Measurements from ENCODE around the gene HNRNPH1. TPM values are rescaled to one million over a fixed set of nuclear protein-coding genes. Genes with fewer than 3 reads are reported as not detected.

Gene HNRNPH1
- total RNA-seq, 6 experiments from 2014 or later, result 140 to 305 (median 219) TPM

DNA sequence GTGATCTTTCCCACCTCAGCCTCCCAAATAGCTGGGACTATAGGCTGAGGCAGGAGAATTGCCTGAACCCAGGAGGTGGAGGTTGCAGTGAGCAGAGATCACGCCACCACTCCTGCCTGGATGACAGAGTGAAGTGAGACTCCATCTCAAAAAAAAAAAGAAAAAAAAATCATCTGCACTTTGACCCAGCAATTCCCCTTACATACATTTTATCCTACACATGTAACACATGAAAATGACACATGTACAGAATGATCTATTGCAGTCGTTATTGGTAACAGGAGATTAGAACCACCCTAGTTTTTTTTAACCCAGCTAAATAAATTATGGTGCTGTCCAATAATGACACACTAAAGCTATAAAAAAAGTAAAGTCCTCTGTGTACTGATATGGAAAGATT lies 58.9 kb downstream of the HNRNPH1 start:
- Histone ChIP-seq H3K36me3 (peaks cover 0 to 53% (median 23%) of the 10 kb centered on the region in 4 donors), H3K27ac (no peak overlapping the region), H3K27me3 (no peaks in the 10 kb centered on the region), H3K4me1 (peaks cover 0 to 5% (median 0%) of the 10 kb centered on the region in 4 donors), H3K4me3 (no peak overlapping the region), H3K9me3 (no peaks in the 10 kb centered on the region)
- WGBS (ENCODE audit: insufficient coverage, low coverage, low lambda C conversion rate, missing lambda C conversion rate), result 82% methylated on average over 2 of the region's 2 CpGs
- DNase-seq, result no peak
- no peak for TF ChIP-seq POLR2A (IDR thresholded peaks at IDR 0.05)
- TF ChIP-seq, protein P1, sequence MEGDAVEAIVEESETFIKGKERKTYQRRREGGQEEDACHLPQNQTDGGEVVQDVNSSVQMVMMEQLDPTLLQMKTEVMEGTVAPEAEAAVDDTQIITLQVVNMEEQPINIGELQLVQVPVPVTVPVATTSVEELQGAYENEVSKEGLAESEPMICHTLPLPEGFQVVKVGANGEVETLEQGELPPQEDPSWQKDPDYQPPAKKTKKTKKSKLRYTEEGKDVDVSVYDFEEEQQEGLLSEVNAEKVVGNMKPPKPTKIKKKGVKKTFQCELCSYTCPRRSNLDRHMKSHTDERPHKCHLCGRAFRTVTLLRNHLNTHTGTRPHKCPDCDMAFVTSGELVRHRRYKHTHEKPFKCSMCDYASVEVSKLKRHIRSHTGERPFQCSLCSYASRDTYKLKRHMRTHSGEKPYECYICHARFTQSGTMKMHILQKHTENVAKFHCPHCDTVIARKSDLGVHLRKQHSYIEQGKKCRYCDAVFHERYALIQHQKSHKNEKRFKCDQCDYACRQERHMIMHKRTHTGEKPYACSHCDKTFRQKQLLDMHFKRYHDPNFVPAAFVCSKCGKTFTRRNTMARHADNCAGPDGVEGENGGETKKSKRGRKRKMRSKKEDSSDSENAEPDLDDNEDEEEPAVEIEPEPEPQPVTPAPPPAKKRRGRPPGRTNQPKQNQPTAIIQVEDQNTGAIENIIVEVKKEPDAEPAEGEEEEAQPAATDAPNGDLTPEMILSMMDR (IDR thresholded peaks at IDR 0.05), result no peak
- ATAC-seq, result no peak
- intact Hi-C loops (cut with DNase I), result loop anchor here in 1 of 2 donors (10.0 kb wide), 1 partner anchor 50 kb away; no protein-coding TSS in a partner anchor

Small RNAs within 50 kb of the gene (small RNA-seq; reads per million reads assigned to genes)
- gene RF00017, result 0 reads per million in 2 experiments

Other genes with a start within 250 kb of the HNRNPH1 start
- gene RUFY1, start 73.1 kb downstream of the HNRNPH1 start, total RNA-seq, result 10 to 100 TPM; 17.6 to 24.2 (median 19.5) TPM
- not detected for gene CBY3, start 57.4 kb upstream of the HNRNPH1 start, total RNA-seq
- gene CANX, start 75.3 kb upstream of the HNRNPH1 start, total RNA-seq, result 100 to 1,000 TPM; 363 to 606 (median 456) TPM
- 1 to 10 TPM; 6.2 to 8.8 (median 8.0) TPM for gene MAML1, start 109.2 kb upstream of the HNRNPH1 start, total RNA-seq
- gene LTC4S, start 170.3 kb upstream of the HNRNPH1 start, total RNA-seq, result 1 to 10 TPM in 3 of 6 experiments, under 1 TPM in 2, not detected in 1; 0.73 to 1.7 (median 1.4) TPM
- gene MGAT4B, start 183.2 kb upstream of the HNRNPH1 start, total RNA-seq, result 100 to 1,000 TPM; 151 to 259 (median 181) TPM
- gene SQSTM1, start 197.2 kb upstream of the HNRNPH1 start, total RNA-seq, result 1,000 to 10,000 TPM in 2 of 6 experiments, 100 to 1,000 TPM in 4; 195 to 1,174 (median 649) TPM
- gene MRNIP, start 235.1 kb upstream of the HNRNPH1 start, total RNA-seq, result 10 to 100 TPM in 3 of 6 experiments, 1 to 10 TPM in 3; 4.7 to 14.7 (median 9.0) TPM